ENCODE results near the gene GJC2.
"Not testable (repeated sequence)": the region's sequence is repeated elsewhere in the genome, so short reads cannot be mapped to it uniquely, and the experiment has no call there.

GJC2 gene

DNA sequence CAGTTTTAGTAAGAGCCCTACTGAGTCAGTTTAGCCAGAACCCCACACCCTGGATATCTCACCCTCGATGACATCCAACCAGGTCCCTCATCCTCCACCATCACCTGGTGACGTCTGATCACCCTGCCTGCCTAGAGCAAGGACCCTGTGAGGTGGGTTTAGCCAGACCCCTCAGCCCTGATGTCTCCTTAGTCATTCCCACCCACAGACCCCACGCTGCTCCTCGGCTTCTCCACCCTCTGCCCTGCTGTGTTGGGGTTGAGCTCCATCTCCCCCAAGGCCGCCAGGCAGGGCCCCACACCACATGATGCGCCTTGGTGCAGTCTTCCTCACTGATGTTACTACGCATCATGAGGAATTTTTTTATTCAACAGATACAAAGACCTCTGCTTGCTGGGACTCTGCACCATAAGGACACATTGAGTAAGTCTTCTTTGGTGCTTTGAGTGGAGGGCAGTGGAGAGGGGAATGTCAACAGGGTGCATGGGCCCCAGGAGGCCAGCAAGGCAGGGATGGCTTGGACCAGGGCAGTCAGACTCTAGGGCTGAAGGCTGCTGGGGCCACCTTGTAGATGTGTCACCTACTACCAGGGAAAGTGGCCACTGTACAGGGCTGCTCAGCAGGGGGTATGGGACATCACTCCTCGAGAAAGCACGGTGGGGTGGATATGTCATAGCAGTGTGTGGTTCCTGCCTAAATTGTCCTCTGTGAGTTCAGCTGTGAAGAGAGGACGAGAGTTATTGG is 14.2 kb downstream of the GJC2 start:
- intact Hi-C loops (cut with DNase I): loop anchor here (2.0 to 10.0 kb wide), 2 partner anchors 23 to 321 kb away; partner anchors contain the start of genes GUK1 and RNF187
- no peak for DNase-seq

DNA sequence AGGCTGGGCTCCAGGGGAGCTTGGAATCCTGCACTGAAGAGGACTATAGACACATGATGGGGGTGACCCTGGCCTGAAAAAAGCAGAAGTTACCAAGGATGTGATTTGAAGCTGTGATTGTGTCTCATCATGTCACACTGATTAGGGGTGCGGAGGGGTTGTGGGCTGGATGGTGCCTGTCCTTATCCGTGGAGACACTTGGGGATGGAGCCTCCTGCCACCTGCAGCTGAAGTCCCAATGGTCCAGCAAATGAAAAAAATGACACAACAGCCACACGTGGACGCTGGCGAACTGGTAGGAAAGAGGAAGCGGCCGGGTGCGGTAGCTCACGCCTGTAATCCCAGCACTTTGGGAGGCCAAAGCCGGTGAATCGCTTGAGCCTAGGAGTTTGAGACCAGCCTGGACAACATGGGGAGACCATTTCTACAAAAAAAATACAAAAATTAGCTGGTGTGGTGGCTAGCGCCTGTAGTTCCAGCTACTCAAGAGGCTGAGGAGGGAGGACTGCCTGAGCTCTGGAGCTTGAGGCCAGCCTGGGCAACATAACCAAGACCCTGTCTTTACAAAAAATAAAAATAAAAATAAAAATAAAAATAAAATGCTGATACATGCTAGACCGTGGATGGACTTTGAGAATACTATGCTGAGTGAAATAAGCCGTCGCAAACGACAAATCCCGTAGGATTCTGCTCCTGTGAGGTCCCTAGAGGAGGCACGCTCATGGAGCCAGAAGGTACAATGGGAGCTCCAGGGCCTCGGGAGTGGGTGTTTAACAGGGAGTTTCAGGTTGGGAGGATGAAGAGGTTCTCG is 15.0 kb downstream of the GJC2 start:
- DNase-seq: peak in 2 of 42 donors; percentile 29 to 48
- intact Hi-C loops (cut with DNase I): loop anchor here (2.0 to 10.0 kb wide), 2 partner anchors 24 to 320 kb away; partner anchors contain the start of genes GUK1 and RNF187

GRCh38 chr1:228165372-228166169 is 15.8 kb downstream of the GJC2 start, which contains the start of gene IBA57:
Gene IBA57, plus strand, starts transcription at chr1:228165804. Its CDS starts 13 bp downstream, at chr1:228165817.
- intact Hi-C loops (cut with DNase I): loop anchor here (1.0 to 10.0 kb wide), 3 partner anchors 25 to 319 kb away; partner anchors contain the start of genes GUK1, MRPL55 and RNF187

GRCh38 chr1:228166170-228166936 is 16.6 kb downstream of the GJC2 start:
- intact Hi-C loops (cut with DNase I): loop anchor here (1.0 to 10.0 kb wide), 2 partner anchors 57 to 318 kb away; partner anchors contain the start of genes MRPL55 and RNF187

More at GRCh38 chr1:228165372-228166169, 15.8 kb downstream of the GJC2 start, which contains the start of gene IBA57:
- peak; percentile 97 to 100 (median 99) for DNase-seq

DNA sequence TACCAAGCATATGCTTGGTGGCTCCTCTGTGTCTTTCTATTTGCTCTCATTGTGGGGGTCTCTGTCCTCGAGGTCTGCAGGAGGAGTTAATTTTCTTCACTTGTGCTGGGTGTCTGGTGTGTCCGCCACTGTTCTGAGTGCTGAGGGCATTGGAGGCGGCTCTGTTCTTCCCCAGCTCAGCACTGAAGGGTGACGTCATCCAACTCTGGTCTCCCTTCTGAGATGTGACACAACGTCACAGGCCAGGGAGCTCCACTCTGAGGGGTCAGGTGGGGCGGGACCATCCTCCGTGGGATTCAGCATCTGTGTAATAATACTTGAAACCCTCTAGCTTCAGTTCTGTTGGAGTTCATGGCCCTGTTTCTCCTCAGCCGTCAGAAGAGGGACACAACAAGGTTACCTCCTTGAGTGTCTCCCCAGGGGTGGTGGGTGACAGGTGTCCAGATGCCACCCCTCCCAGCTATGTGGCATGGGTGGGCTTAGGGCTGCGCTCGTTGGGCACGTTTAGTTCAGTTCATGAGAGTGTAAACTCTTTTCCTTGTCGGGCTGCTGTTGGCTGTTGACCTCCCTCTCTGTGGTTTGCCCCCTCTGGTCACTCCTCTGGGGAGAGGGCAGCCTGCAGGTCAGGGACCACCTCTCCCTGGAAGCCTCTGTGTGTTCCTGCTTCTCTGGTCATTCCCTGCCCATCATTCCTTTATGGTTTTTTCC is 19.0 kb downstream of the GJC2 start:
- intact Hi-C loops (cut with DNase I): loop anchor here (10.0 kb wide), 1 partner anchor 316 kb away; the partner anchor contains the start of gene RNF187
- no peak for DNase-seq

More at GRCh38 chr1:228166170-228166936, 16.6 kb downstream of the GJC2 start:
- peak; percentile 23 to 82 (median 62) for DNase-seq

DNA sequence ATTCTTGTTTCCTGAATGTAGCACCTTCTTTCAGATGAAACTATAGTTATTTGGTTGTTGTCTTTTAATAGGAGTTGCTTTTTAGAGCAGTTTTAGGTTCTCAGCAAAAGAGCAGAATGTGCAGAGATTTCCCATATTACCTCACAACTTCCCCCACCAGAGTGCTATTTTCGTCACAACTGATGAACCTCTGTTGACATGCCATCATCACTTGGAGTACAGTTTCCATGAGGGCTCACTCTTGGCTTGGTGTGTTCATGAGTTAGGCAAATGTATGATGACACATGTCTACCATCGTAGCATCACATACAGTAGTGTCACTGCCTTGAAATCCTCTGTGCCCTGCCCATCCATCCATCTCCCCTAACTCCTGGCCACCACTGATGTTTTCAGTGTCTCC is 19.6 kb downstream of the GJC2 start:
- no peak for DNase-seq
- intact Hi-C loops (cut with DNase I): loop anchor here (10.0 kb wide), 1 partner anchor 315 kb away; the partner anchor contains the start of gene RNF187

GRCh38 chr1:228170666-228171065 is 20.9 kb downstream of the GJC2 start:
- DNase-seq: no peak
- intact Hi-C loops (cut with DNase I): no loop called here

- intact Hi-C loops (cut with DNase I): no loop called here
- DNase-seq: peak in 1 of 42 donors; percentile 1
Observed at GRCh38 chr1:228171221-228171891, 21.6 kb downstream of the GJC2 start.

GRCh38 chr1:228172591-228173527 is 23.1 kb downstream of the GJC2 start:
- no peak for DNase-seq
- intact Hi-C loops (cut with DNase I): no loop called here

- DNase-seq: peak in 1 of 42 donors; percentile 39
- intact Hi-C loops (cut with DNase I): not testable (repeated sequence)
Observed at GRCh38 chr1:228173528-228174481, 24.1 kb downstream of the GJC2 start.

DNA sequence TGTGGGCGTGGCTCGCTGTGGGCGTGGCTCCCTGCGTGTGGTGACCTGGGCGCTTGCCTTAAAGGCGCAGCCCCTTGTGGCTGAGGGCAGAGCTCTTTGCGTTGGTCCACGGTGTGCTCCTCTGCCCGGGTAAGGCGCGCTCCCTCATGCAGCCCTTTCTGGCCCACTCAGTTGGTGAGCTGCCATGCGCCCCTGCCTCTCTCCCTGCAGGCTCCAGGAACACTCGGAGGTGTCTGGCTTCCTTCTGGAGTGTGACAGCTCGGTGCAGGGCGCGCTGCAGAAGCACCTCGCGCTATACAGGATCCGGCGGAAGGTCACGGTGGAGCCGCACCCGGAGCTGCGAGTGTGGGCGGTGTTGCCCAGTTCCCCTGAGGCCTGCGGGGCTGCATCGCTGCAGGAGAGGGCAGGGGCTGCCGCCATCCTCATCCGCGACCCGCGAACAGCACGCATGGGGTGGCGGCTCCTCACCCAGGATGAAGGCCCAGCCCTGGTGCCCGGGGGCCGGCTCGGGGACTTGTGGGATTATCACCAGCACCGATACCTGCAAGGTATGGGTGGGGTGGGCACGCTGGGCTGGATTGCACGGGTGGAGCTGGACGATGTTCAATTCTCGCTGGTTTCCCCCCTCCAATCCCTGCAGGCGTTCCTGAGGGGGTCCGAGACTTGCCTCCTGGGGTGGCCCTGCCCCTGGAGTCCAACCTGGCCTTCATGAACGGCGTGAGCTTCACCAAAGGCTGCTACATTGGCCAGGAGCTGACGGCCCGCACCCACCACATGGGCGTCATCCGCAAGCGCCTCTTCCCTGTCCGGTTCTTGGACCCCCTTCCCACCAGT is 25.0 kb downstream of the GJC2 start:
- intact Hi-C loops (cut with DNase I): no loop called here
- DNase-seq: peak in 3 of 42 donors; percentile 5 to 47 (median 27)

DNA sequence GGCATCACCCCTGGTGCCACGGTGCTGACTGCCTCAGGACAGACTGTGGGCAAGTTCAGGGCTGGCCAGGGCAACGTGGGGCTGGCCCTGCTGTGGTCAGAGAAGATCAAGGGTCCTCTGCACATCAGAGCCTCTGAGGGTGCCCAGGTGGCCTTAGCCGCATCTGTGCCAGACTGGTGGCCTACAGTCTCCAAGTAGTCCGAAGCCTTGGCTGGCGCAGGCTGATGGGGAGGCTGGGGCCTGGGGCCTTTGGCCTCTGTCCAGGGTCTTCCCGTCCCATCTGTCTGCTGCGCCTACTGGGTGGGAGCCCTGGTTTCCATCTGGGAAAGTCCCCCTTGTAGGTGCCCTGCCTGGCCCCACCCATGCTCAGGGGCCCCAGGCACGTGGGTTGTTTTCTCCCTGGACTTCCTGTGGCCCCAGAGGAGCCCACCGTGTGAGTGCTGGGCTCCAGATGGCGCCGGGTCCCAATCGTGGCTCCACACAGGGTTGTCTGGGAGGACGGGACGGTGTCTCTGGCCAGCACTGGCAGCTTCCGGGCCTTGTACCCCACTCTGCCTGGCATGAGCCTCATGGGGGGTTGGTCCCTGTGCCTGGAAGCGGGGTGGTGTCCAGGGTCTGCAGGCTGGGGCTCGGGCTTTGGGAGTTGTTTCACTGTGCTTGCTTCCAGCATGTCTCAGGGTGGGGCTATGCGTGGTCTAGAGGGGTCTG is 25.7 kb downstream of the GJC2 start:
- DNase-seq: peak in 1 of 42 donors; percentile 13
- intact Hi-C loops (cut with DNase I): no loop called here

GRCh38 chr1:228176024-228176395 is 26.3 kb downstream of the GJC2 start:
- DNase-seq: peak in 1 of 42 donors; percentile 6

More at GRCh38 chr1:228176024-228176395, 26.3 kb downstream of the GJC2 start:
- intact Hi-C loops (cut with DNase I): no loop called here
